Measurements from ENCODE around the gene CRMP1. TPM values are rescaled to one million over a fixed set of nuclear protein-coding genes. Genes with fewer than 3 reads are reported as not detected.

CRMP1 gene
- total and polyA plus RNA-seq, 2 of the 8 experiments (the other 6 are each of a cell fraction or from before 2014, with no cell fraction given), result 120 to 131 TPM

- ChIA-PET POLR2A (ENCODE audit: partially characterized antibody) (interaction anchor here (1.3 to 4.6 kb wide), 6 partner anchors 10 to 64 kb away, joined by 3 to 14 read pairs (median 7); no protein-coding TSS in a partner anchor), CTCF (ENCODE audit: partially characterized antibody) (interaction anchor here (1.0 to 2.7 kb wide), 6 partner anchors 11 to 1373 kb away, joined by 3 to 21 read pairs (median 4); no protein-coding TSS in a partner anchor)
- H3K14ac ChIP-seq (ENCODE audit: insufficient read length), result no peak overlapping the region
- no peak overlapping the region for H3K27ac ChIP-seq (ENCODE audit: low read depth, low read length)
- H3K4me3 ChIP-seq (ENCODE audit: extremely low read depth in 1 of 4, insufficient read depth in 2 of 4, low read depth in 3 of 4, low read length in 4 of 4), result peak overlapping the region; percentile 34 to 70 (median 40)
- H2AFZ ChIP-seq (ENCODE audit: low read length), result no peak overlapping the region
- peaks cover 0 to 1% of the 10 kb centered on the region in 2 experiments; a peak in 1 of 4 replicates for H3K79me2 ChIP-seq (ENCODE audit: control insufficient read depth in 1 of 2, insufficient read depth in 2 of 2, low read length in 2 of 2)
- H2BK12ac ChIP-seq (ENCODE audit: low read depth, low read length), result no peak overlapping the region
- no peak overlapping the region for H2AK5ac ChIP-seq (ENCODE audit: low read depth, low read length)
- H3K79me1 ChIP-seq (ENCODE audit: low read depth, low read length), result no peaks in the 10 kb centered on the region
- no peak overlapping the region; the same call in 1 of the 2 replicates for H4K8ac ChIP-seq (ENCODE audit: extremely low read depth, insufficient read depth, low read length)
- H3K23me2 ChIP-seq (ENCODE audit: low read depth, low read length), result peaks cover 17% of the 10 kb centered on the region
- H2BK120ac ChIP-seq (replicated peaks; ENCODE audit: low read depth, low read length), result no peak overlapping the region
- H3K18ac ChIP-seq (ENCODE audit: extremely low read depth, low read length), result no peak overlapping the region
- H2BK15ac ChIP-seq (ENCODE audit: low read length), result no peak overlapping the region
- peaks cover 13 to 35% (median 22%) of the 10 kb centered on the region in 4 experiments for H3K4me1 ChIP-seq (replicated peaks in 1 of 4; ENCODE audit: control insufficient read depth in 3 of 4, insufficient read depth in 4 of 4, low read length in 3 of 4)
- DNase-seq (ENCODE audit: low read depth in 1 of 2, low spot score in 2 of 2) (peak in 1 of 2 experiments; percentile 68), FAIRE-seq (no peak)
- H3K36me3 ChIP-seq (ENCODE audit: control insufficient read depth in 2 of 4, insufficient read depth in 4 of 4, low read length in 3 of 4), result no peaks in the 10 kb centered on the region
- TF ChIP-seq SAP30 (IDR thresholded peaks at IDR 0.05; ENCODE audit: insufficient read depth, insufficient replicate concordance, low read length), result no peak
- peak; percentile 82 for TF ChIP-seq MAX (IDR thresholded peaks at IDR 0.05)
- peak; percentile 70; the same call in 1 of the 2 replicates for TF ChIP-seq E2F6 (IDR thresholded peaks at IDR 0.05)
- peak; percentile 78 for TF ChIP-seq RNF2 (IDR thresholded peaks at IDR 0.05; ENCODE audit: borderline replicate concordance, low read depth, low read length, missing control alignments, poor library complexity, severe bottlenecking)
- TF ChIP-seq BACH1 (IDR thresholded peaks at IDR 0.05; ENCODE audit: low read length), result no peak
- peak; percentile 71; the same call in 1 of the 2 replicates for TF ChIP-seq SUZ12 (IDR thresholded peaks at IDR 0.05; ENCODE audit: low read length)
- peak; percentile 22 for TF ChIP-seq KDM4A (IDR thresholded peaks at IDR 0.05; ENCODE audit: low read depth, low read length, severe bottlenecking)
- TF ChIP-seq EZH2 (IDR thresholded peaks at IDR 0.05; ENCODE audit: low read depth, low read length, severe bottlenecking), result peak; percentile 23
- TF ChIP-seq PHF8 (conservative IDR thresholded peaks at IDR 0.05; ENCODE audit: low read depth, low read length), result no peak; the same call in 1 of the 2 replicates
- no peak overlapping the region for H2BK5ac ChIP-seq (ENCODE audit: low read depth, low read length)
- H3K4me2 ChIP-seq (ENCODE audit: insufficient read depth in 1 of 2, low read depth in 2 of 2, low read length in 2 of 2), result peak overlapping the region; percentile 73 to 94
- no peak overlapping the region for H2BK20ac ChIP-seq (ENCODE audit: low read length)
- peak overlapping the region in 1 of 4 experiments; percentile 41; a peak in 1 of 7 replicates for H3K9ac ChIP-seq (replicated peaks in 1 of 4; ENCODE audit: extremely low read depth in 1 of 4, low read depth in 3 of 4, low read length in 3 of 4)
- H3K27me3 ChIP-seq (replicated peaks in 1 of 4; ENCODE audit: control insufficient read depth in 3 of 4, extremely low read depth in 1 of 4, insufficient read depth in 3 of 4, low read length in 3 of 4), result peaks cover 27 to 74% (median 59%) of the 10 kb centered on the region in 4 experiments
- H3K4ac ChIP-seq (replicated peaks; ENCODE audit: insufficient read length, low read depth, low read length), result no peak overlapping the region
- H3K56ac ChIP-seq (replicated peaks; ENCODE audit: insufficient read length, low read depth, low read length), result no peak overlapping the region
- H3K23ac ChIP-seq (ENCODE audit: insufficient read length), result no peak overlapping the region
- H4K5ac ChIP-seq (ENCODE audit: insufficient read length, low read depth, low read length), result no peak overlapping the region
- H4K91ac ChIP-seq (replicated peaks; ENCODE audit: insufficient read length, low read length), result no peak overlapping the region
- 1% methylated on average over 50 of the region's 100 CpGs; no CpG with 5 or more reads in 1 of the 2 experiments for WGBS, 2 experiments (ENCODE audit: extremely low coverage in 1 of 2, insufficient coverage in 1 of 2, insufficient read length in 1 of 2, insufficient replicate concordance in 2 of 2, low coverage in 1 of 2, low lambda C conversion rate in 2 of 2, missing lambda C conversion rate in 1 of 2)
- H3K9me3 ChIP-seq (ENCODE audit: insufficient read depth in 2 of 2, low read depth in 1 of 2, low read length in 1 of 2), result peaks cover 0 to 5% of the 10 kb centered on the region in 2 experiments; a peak in 2 of 4 replicates
- peaks cover 10 to 17% of the 10 kb centered on the region in 2 experiments for H4K20me1 ChIP-seq (replicated peaks in 1 of 2; ENCODE audit: control insufficient read depth in 1 of 2, insufficient read depth in 2 of 2, low read length in 2 of 2)
Measured at GRCh38 chr4:5892323-5893003, 423 bp downstream of the CRMP1 start.

All from H1 (cell line).